Spleen (tissue), 11 donors: ENCODE data around the gene NCOA3. TPM values are rescaled to one million over a fixed set of nuclear protein-coding genes. Genes with fewer than 3 reads are reported as not detected.
A peak's percentile ranks its signal among the peaks of the same experiment; 100 is the strongest.

Experiments used
- DNase-seq: peaks from one replicate; pipeline ENCODE4 v3.0.0-alpha.2; 2020
- H3K27ac ChIP-seq, 8 donors: fragments of 200-600 bp; sonication (generic) in 7 of 8; 1 replicate in 4 of 8; 2 replicates in 4 of 8; pipeline versions ENCODE4 v1.5.0 to v1.8.0; 2016 to 2021; ENCODE audit warnings: inconsistent platforms in 4 of 8, mild to moderate bottlenecking in 4 of 8, moderate library complexity in 1 of 8
- H3K27me3 ChIP-seq, 7 donors: fragments of 200-600 bp; sonication (generic) in 6 of 7; replicated peaks in 1 of 7; 1 replicate in 4 of 7; 2 replicates in 3 of 7; pipeline versions ENCODE4 v1.5.0 to v1.8.0; 2016 to 2021; ENCODE audit warnings: inconsistent platforms in 3 of 7, mild to moderate bottlenecking in 1 of 7
- H3K36me3 ChIP-seq, 6 donors: fragments of 200-600 bp; sonication (generic) in 5 of 6; 1 replicate in 4 of 6; 2 replicates in 2 of 6; pipeline versions ENCODE4 v1.5.0 to v1.8.0; 2016 to 2021; ENCODE audit warnings: inconsistent platforms in 2 of 6
- H3K4me1 ChIP-seq, 6 donors: fragments of 200-600 bp; sonication (generic) in 5 of 6; 1 replicate in 3 of 6; 2 replicates in 3 of 6; pipeline versions ENCODE4 v1.5.0 to v1.8.0; 2016 to 2021; ENCODE audit warnings: inconsistent platforms in 3 of 6
- H3K4me3 ChIP-seq, 8 donors: fragments of 200-600 bp; sonication (generic) in 7 of 8; 1 replicate in 4 of 8; 2 replicates in 4 of 8; pipeline versions ENCODE4 v1.5.0 to v1.8.0; 2016 to 2021; ENCODE audit warnings: inconsistent platforms in 4 of 8, mild to moderate bottlenecking in 4 of 8, moderate library complexity in 2 of 8
- H3K9me3 ChIP-seq, 8 donors: fragments of 200-600 bp; sonication (generic) in 7 of 8; 1 replicate in 4 of 8; 2 replicates in 4 of 8; pipeline versions ENCODE4 v1.5.0 to v1.8.0; 2016 to 2021; ENCODE audit warnings: inconsistent platforms in 4 of 8
- CTCF ChIP-seq, 11 experiments: fragments of 200-600 bp in 7 of 11; fragments of 450-650 bp in 4 of 11; sonication (generic) in 4 of 11; IDR thresholded peaks in 8 of 11; conservative IDR thresholded peaks in 3 of 11; 1 replicate in 7 of 11; 2 replicates in 4 of 11; pipeline versions ENCODE4 v1.4.0 to v1.8.0; 2016 to 2021; ENCODE audit warnings: antibody characterized with exemption in 11 of 11, inconsistent platforms in 4 of 11, mild to moderate bottlenecking in 1 of 11
- POLR2A ChIP-seq, 3 donors: fragments of 450-650 bp; IDR thresholded peaks; one replicate each; pipeline ENCODE4 v1.5.1; 2017; ENCODE audit warnings: antibody characterized with exemption in 3 of 3, mild to moderate bottlenecking in 1 of 3
- POLR2AphosphoS5 ChIP-seq, 3 donors: sonication (generic); formaldehyde crosslinking; IDR thresholded peaks; one replicate each; pipeline ENCODE4 v1.5.1; 2017; ENCODE audit warnings: antibody characterized with exemption in 3 of 3
- WGBS, 5 donors: extraction: QIAGEN DNeasy Blood & Tissue Kit in 3 of 5; methylation state at CpG; one replicate each; pipeline versions ENCODE4 v1.1.5 to v1.1.7; 2013 to 2018; 5-methylcytosine and 5-hydroxymethylcytosine counted together
- intact Hi-C: fragments of 100-400 bp; cut with DNase I; formaldehyde crosslinking; loops from one replicate; pipeline ENCODE4 v1.15.0; 2023; ENCODE audit warnings: low total_unique reads
- polyA plus RNA-seq, 3 donors: library from polyadenylated mRNA; stranded (reverse); fragments of 200-250 nt; gene quantifications; one replicate each; pipeline ENCODE4 v1.2.1, GENCODE V29; 2013
- total RNA-seq, 7 donors: library from RNA; depleted of rRNA in 3 of 7; stranded (reverse); fragments of >200 nt in 3 of 7; fragmentation: NEBNext Ultra II Directional in 4 of 7; extraction: Animal tissue kit (Norgen Biotek cat#: 25700) in 4 of 7; gene quantifications; one replicate each; pipeline versions ENCODE4 v1.1.0 to v1.2.1, GENCODE V29; 2016 to 2021
- donor health status: healthy with polysubstance abuse.
- donor health status: DM: no; HTN: no; CAD: no; lungs with moderate emphysema.
- donor health status: DM: no; HTN: no; CAD: no.
- donor health status: Bipolar disorder and iron deficiency.
- donor health status: healthy.
- donor health status: DM: no; HTN: no; CAD: no.
- donor health status: DM: yes; HTN: yes; CAD: no.

Gene NCOA3
- total and polyA plus RNA-seq, 10 donors: 12.5 to 93.7 (median 82.2) TPM

GRCh38 chr20:47675190-47676142 is 173.8 kb downstream of the NCOA3 start:
- DNase-seq: no peak
- H3K9me3 ChIP-seq: no peaks in the 10 kb centered on the region
- no peak overlapping the region for H3K27ac ChIP-seq
- H3K36me3 ChIP-seq: no peaks in the 10 kb centered on the region
- H3K27me3 ChIP-seq: peaks cover 0 to 13% (median 0%) of the 10 kb centered on the region in 7 donors
- no peak for TF ChIP-seq POLR2AphosphoS5 (IDR thresholded peaks at IDR 0.05)
- no peak for TF ChIP-seq POLR2A (IDR thresholded peaks at IDR 0.05)
- TF ChIP-seq CTCF (IDR thresholded peaks at IDR 0.05 in 8 of 11, conservative IDR thresholded peaks at IDR 0.05 in 3 of 11): no peak
- H3K4me3 ChIP-seq: no peak overlapping the region
- intact Hi-C loops: loop anchor here (5.0 to 10.0 kb wide), 2 partner anchors 109 to 947 kb away; partner anchors contain the start of gene SULF2
- peaks cover 0 to 9% (median 0%) of the 10 kb centered on the region in 6 donors for H3K4me1 ChIP-seq
- 84 to 94% (median 86%) methylated on average over 15 to 16 of the region's 16 CpGs for WGBS, 5 donors

GRCh38 chr20:47676219-47676721 is 174.6 kb downstream of the NCOA3 start:
- Histone ChIP-seq H3K27ac (no peak overlapping the region), H3K27me3 (peaks cover 0 to 13% (median 0%) of the 10 kb centered on the region in 7 donors), H3K9me3 (no peaks in the 10 kb centered on the region), H3K4me3 (no peak overlapping the region), H3K4me1 (peaks cover 0 to 9% (median under 1%) of the 10 kb centered on the region in 6 donors), H3K36me3 (no peaks in the 10 kb centered on the region)
- WGBS, 5 donors: 82 to 92% (median 88%) methylated on average over 13 to 20 of the region's 20 CpGs
- TF ChIP-seq POLR2A (IDR thresholded peaks at IDR 0.05) (no peak), POLR2AphosphoS5 (IDR thresholded peaks at IDR 0.05) (no peak), CTCF (IDR thresholded peaks at IDR 0.05 in 8 of 11, conservative IDR thresholded peaks at IDR 0.05 in 3 of 11) (no peak)
- intact Hi-C loops: loop anchor here (5.0 to 10.0 kb wide), 2 partner anchors 109 to 946 kb away; partner anchors contain the start of gene SULF2
- peak; percentile 59 for DNase-seq

DNA sequence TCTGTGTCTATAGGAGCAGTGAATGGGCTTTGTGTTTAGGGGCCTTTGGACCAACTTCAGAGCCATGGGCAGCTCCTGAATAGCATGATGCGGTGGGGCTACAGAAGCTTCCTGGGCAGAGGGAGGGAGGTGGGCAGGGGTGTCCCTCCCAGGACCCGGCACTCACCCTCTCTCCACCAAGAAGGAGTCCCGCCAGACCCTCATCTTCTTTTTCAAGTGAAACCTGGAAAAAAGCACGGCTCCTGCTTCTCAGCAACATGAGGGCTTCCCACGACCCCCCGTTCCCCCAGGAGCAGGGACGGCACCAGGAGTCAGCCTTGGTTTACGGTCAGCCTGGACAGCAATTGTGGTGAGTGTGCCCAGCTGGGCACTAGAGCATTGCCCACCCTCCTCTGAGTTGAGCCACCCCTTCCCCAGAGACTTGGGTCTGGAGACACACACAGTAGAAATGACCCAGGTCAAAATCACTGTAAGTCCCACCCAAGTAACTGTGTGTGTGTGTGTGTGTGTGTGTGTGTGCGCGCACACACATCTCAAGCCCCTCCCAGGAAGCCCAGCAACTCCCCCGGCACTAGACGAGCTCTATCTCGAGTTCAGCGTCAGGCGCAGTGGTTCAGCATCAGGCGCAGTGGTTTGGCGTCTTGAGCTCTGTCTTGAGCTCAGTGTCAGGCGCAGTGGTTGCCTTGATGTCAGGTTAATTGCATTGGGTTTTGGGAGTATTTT is 175.4 kb downstream of the NCOA3 start:
- peaks cover 0 to 14% (median 4%) of the 10 kb centered on the region in 6 donors for H3K4me1 ChIP-seq
- H3K36me3 ChIP-seq: no peaks in the 10 kb centered on the region
- intact Hi-C loops: loop anchor here (5.0 to 10.0 kb wide), 2 partner anchors 108 to 945 kb away; partner anchors contain the start of gene SULF2
- WGBS, 5 donors: 57 to 71% (median 61%) methylated on average over 16 to 18 of the region's 18 CpGs
- DNase-seq: no peak
- no peak overlapping the region for H3K4me3 ChIP-seq
- TF ChIP-seq POLR2A (IDR thresholded peaks at IDR 0.05) (no peak), POLR2AphosphoS5 (IDR thresholded peaks at IDR 0.05) (no peak), CTCF (IDR thresholded peaks at IDR 0.05 in 8 of 11, conservative IDR thresholded peaks at IDR 0.05 in 3 of 11) (no peak)
- H3K27ac ChIP-seq: no peak overlapping the region
- H3K27me3 ChIP-seq: peaks cover 0 to 13% (median 0%) of the 10 kb centered on the region in 7 donors
- H3K9me3 ChIP-seq: no peaks in the 10 kb centered on the region
